Activated effector memory CD4-positive, alpha-beta T cell treated with Interleukin-2 at 50 U/mL for 16 hours (primary cell): ENCODE results near the gene TRIM63.

Source experiments
- DNase-seq: peaks from one replicate; pipeline ENCODE4 v3.0.0-alpha.2; 2020

Gene TRIM63

GRCh38 chr1:26084091-26084561 lies 16.7 kb upstream of the TRIM63 start:
- DNase-seq, result no peak

GRCh38 chr1:26083208-26083607 lies 15.8 kb upstream of the TRIM63 start:
- no peak for DNase-seq

- DNase-seq, result no peak
Measured at GRCh38 chr1:26082020-26082350, 14.6 kb upstream of the TRIM63 start.

- DNase-seq, result no peak
Measured at GRCh38 chr1:26081267-26082019, 14.0 kb upstream of the TRIM63 start.

- DNase-seq, result no peak
Measured at GRCh38 chr1:26079960-26080814, 12.8 kb upstream of the TRIM63 start.

GRCh38 chr1:26079178-26079563 lies 11.7 kb upstream of the TRIM63 start:
- no peak for DNase-seq

- no peak for DNase-seq
Measured at GRCh38 chr1:26078286-26079177, 11.1 kb upstream of the TRIM63 start.

GRCh38 chr1:26077524-26077923 lies 10.1 kb upstream of the TRIM63 start:
- no peak for DNase-seq

GRCh38 chr1:26075421-26076144 lies 8.2 kb upstream of the TRIM63 start:
- no peak for DNase-seq

- DNase-seq, result no peak
Measured at GRCh38 chr1:26072305-26072704, 4.9 kb upstream of the TRIM63 start.

GRCh38 chr1:26070963-26071342 lies 3.5 kb upstream of the TRIM63 start:
- no peak for DNase-seq

- no peak for DNase-seq
Measured at GRCh38 chr1:26070296-26070962, 3.0 kb upstream of the TRIM63 start.

GRCh38 chr1:26069941-26070295 lies 2.5 kb upstream of the TRIM63 start:
- DNase-seq, result no peak

- no peak for DNase-seq
Measured at GRCh38 chr1:26066857-26067256, 573 bp downstream of the TRIM63 start.

- DNase-seq, result no peak
Measured at GRCh38 chr1:26066160-26066559, 1.3 kb downstream of the TRIM63 start.

GRCh38 chr1:26064553-26064952 lies 2.9 kb downstream of the TRIM63 start:
- DNase-seq, result no peak

- DNase-seq, result no peak
Measured at GRCh38 chr1:26060832-26061574, 6.4 kb downstream of the TRIM63 start.

GRCh38 chr1:26059906-26060305 lies 7.5 kb downstream of the TRIM63 start:
- DNase-seq, result no peak

- DNase-seq, result no peak
Measured at GRCh38 chr1:26058052-26058595, 9.3 kb downstream of the TRIM63 start.

GRCh38 chr1:26057189-26057588 lies 10.2 kb downstream of the TRIM63 start:
- no peak for DNase-seq

- DNase-seq, result no peak
Measured at GRCh38 chr1:26055041-26055440, 12.4 kb downstream of the TRIM63 start.
